GM23338 (cell line): ENCODE data around the gene ENDOV. TPM values are rescaled to one million over a fixed set of nuclear protein-coding genes. Genes with fewer than 3 reads are reported as not detected.
A peak's percentile ranks its signal among the peaks of the same experiment; 100 is the strongest.

ENCODE experiments used
- ATAC-seq: fragments of 200-7000 bp; cut with Tn5 transposase; 3 replicates; pipeline ENCODE4 v1.9.1; 2020
- DNase-seq: peaks from one replicate; pipeline ENCODE4 v3.0.0-alpha.2; 2015; ENCODE audit warnings: low spot score
- H2AFZ ChIP-seq: fragments of 200-600 bp; sonication (generic); 2 replicates; pipeline ENCODE4 v1.8.0; 2016; ENCODE audit warnings: antibody characterized with exemption, mild to moderate bottlenecking, moderate library complexity
- H3F3A ChIP-seq: fragments of 200-600 bp; sonication (generic); replicated peaks from 2 replicates; pipeline ENCODE4 v1.8.0; 2017; ENCODE audit warnings: antibody characterized with exemption, mixed run types, low read depth
- H3K27ac ChIP-seq: fragments of 200-600 bp; sonication (generic); 2 replicates; pipeline ENCODE4 v1.6.1; 2016; ENCODE audit warnings: low read depth
- H3K27me3 ChIP-seq: fragments of 200-600 bp; sonication (generic); 2 replicates; pipeline ENCODE4 v1.8.0; 2016; ENCODE audit warnings: mild to moderate bottlenecking, mixed run types, moderate library complexity; ENCODE audit not compliant: insufficient read depth
- H3K36me3 ChIP-seq: fragments of 200-600 bp; sonication (generic); 2 replicates; pipeline ENCODE4 v1.8.0; 2016; ENCODE audit warnings: mild to moderate bottlenecking; ENCODE audit not compliant: insufficient read depth
- H3K4me1 ChIP-seq: fragments of 200-600 bp; sonication (generic); 2 replicates; pipeline ENCODE4 v1.8.0; 2016; ENCODE audit warnings: mild to moderate bottlenecking, moderate library complexity; ENCODE audit not compliant: insufficient read depth
- H3K4me2 ChIP-seq: fragments of 200-600 bp; sonication (generic); 2 replicates; pipeline ENCODE4 v1.7.1; 2017; ENCODE audit warnings: mixed run types
- H3K4me3 ChIP-seq: fragments of 200-600 bp; sonication (generic); 2 replicates; pipeline ENCODE4 v1.6.1; 2016; ENCODE audit warnings: mixed run types
- H3K79me2 ChIP-seq: fragments of 200-600 bp; sonication (generic); replicated peaks from 2 replicates; pipeline ENCODE4 v1.8.0; 2017; ENCODE audit warnings: mild to moderate bottlenecking; ENCODE audit not compliant: insufficient read depth
- H3K9me2 ChIP-seq: fragments of 200-600 bp; sonication (generic); 2 replicates; pipeline ENCODE4 v1.8.0; 2017; ENCODE audit not compliant: insufficient read depth
- H4K20me1 ChIP-seq: fragments of 200-600 bp; sonication (generic); replicated peaks from 2 replicates; pipeline ENCODE4 v1.8.0; 2017; ENCODE audit warnings: mild to moderate bottlenecking; ENCODE audit not compliant: insufficient read depth
- H3K27ac Mint-ChIP-seq: 2 replicates; pipeline ENCODE4 v1.8.0; 2020; ENCODE audit warnings: inconsistent platforms, mild to moderate bottlenecking, moderate library complexity, mixed read lengths
- H3K27me3 Mint-ChIP-seq: 3 replicates; pipeline ENCODE4 v1.8.0; 2022; ENCODE audit warnings: low read depth, mild to moderate bottlenecking, moderate library complexity, mixed read lengths, inconsistent platforms; ENCODE audit not compliant: insufficient read depth, poor library complexity
- H3K36me3 Mint-ChIP-seq: 3 replicates; pipeline ENCODE4 v1.8.0; 2021; ENCODE audit warnings: low read depth, mild to moderate bottlenecking, inconsistent platforms, moderate library complexity, mixed read lengths
- H3K4me1 Mint-ChIP-seq: 3 replicates; pipeline ENCODE4 v1.8.0; 2020; ENCODE audit warnings: mild to moderate bottlenecking, inconsistent platforms, mixed read lengths
- H3K4me3 Mint-ChIP-seq: 3 replicates; pipeline ENCODE4 v1.8.0; 2021; ENCODE audit warnings: moderate library complexity, mild to moderate bottlenecking, inconsistent platforms, mixed read lengths
- H3K9me3 Mint-ChIP-seq: 3 replicates; pipeline ENCODE4 v1.8.0; 2020; ENCODE audit warnings: moderate library complexity, mild to moderate bottlenecking, inconsistent platforms, mixed read lengths
- CREB1 ChIP-seq: fragments of 250-450 bp; sonication (Bioruptor Pico); IDR thresholded peaks from 2 replicates; pipeline ENCODE4 v1.5.0; 2020; ENCODE audit warnings: low read depth, mild to moderate bottlenecking, moderate library complexity
- CTCF ChIP-seq, 2 experiments: fragments of 200-600 bp in 1 of 2; sonication (generic) in 1 of 2; conservative IDR thresholded peaks; 2 replicates each; pipeline versions ENCODE4 v1.5.1 to v1.6.1; 2016 to 2017; ENCODE audit warnings: antibody characterized with exemption in 2 of 2, low read depth in 2 of 2, mild to moderate bottlenecking in 2 of 2, moderate library complexity in 1 of 2
- ETS1 ChIP-seq: IDR thresholded peaks from 2 replicates; pipeline ENCODE4 v1.6.1; 2016; ENCODE audit warnings: antibody characterized with exemption
- EZH2 ChIP-seq: fragments of 200-600 bp; sonication (generic); IDR thresholded peaks from one replicate; pipeline ENCODE4 v1.8.0; 2017; ENCODE audit warnings: antibody characterized with exemption, mild to moderate bottlenecking, low read depth; ENCODE audit not compliant: unreplicated experiment
- EZH2phosphoT487 ChIP-seq: fragments of 200-600 bp; sonication (generic); IDR thresholded peaks from one replicate; pipeline ENCODE4 v1.8.1; 2018; ENCODE audit warnings: antibody characterized with exemption; ENCODE audit not compliant: unreplicated experiment
- JUNB ChIP-seq: IDR thresholded peaks from one replicate; pipeline ENCODE4 v1.6.1; 2016; ENCODE audit warnings: antibody characterized with exemption; ENCODE audit not compliant: unreplicated experiment
- NANOG ChIP-seq: IDR thresholded peaks from 2 replicates; pipeline ENCODE4 v1.6.1; 2016; ENCODE audit warnings: antibody characterized with exemption, borderline replicate concordance
- POLR2AphosphoS5 ChIP-seq: IDR thresholded peaks from 2 replicates; pipeline ENCODE4 v1.6.1; 2016; ENCODE audit warnings: antibody characterized with exemption, low read depth
- REST ChIP-seq: IDR thresholded peaks from one replicate; pipeline ENCODE4 v1.6.1; 2018; ENCODE audit warnings: antibody characterized with exemption; ENCODE audit not compliant: unreplicated experiment
- STAT1 ChIP-seq: IDR thresholded peaks from one replicate; pipeline ENCODE4 v1.6.1; 2016; ENCODE audit warnings: antibody characterized with exemption; ENCODE audit not compliant: unreplicated experiment
- ZNF114 ChIP-seq: fragments of 250-450 bp; sonication (Bioruptor Pico); IDR thresholded peaks from 2 replicates; pipeline ENCODE4 v1.5.0; 2020; ENCODE audit warnings: mild to moderate bottlenecking, moderate library complexity
- ZNF331 ChIP-seq: fragments of 250-450 bp; sonication (Bioruptor Pico); IDR thresholded peaks from 2 replicates; pipeline ENCODE4 v1.5.0; 2020; ENCODE audit warnings: low read depth, mild to moderate bottlenecking, moderate library complexity
- polyA plus RNA-seq: library from polyadenylated mRNA; unstranded; fragments of >200 nt; fragmentation: Nextera tagmentation; extraction: Ambion mirVana; gene quantifications from 2 replicates; pipeline ENCODE4 v1.2.1, GENCODE V29; 2016
- total RNA-seq: library from RNA; depleted of rRNA; stranded (reverse); fragments of >200 nt; shearing (Covaris generic); gene quantifications from 2 replicates; pipeline ENCODE4 v1.2.3, GENCODE V29; 2014
- TF ChIP-seq, protein P1 (sequence below): fragments of 250-450 bp; sonication (Bioruptor Pico); IDR thresholded peaks from 2 replicates; pipeline ENCODE4 v1.5.0; 2020; ENCODE audit warnings: mild to moderate bottlenecking, moderate library complexity

The ENDOV gene
- total and polyA plus RNA-seq, 2 experiments from 2014 or later: 11.5 to 16.1 TPM

- ATAC-seq: peak; percentile 26; the same call in 2 of the 3 replicates
These were observed 512 bp upstream of the ENDOV start for GRCh38 chr17:80414508-80414802.

More at GRCh38 chr17:80414508-80414802, 512 bp upstream of the ENDOV start:
- peak overlapping the region; percentile 93 for H3K4me3 ChIP-seq
- TF ChIP-seq EZH2phosphoT487 (no peak), EZH2 (no peak), REST (no peak), CREB1 (no peak), POLR2AphosphoS5 (no peak), JUNB (no peak), ZNF114 (CRISPR knock-in tag) (no peak), STAT1 (no peak), CTCF (conservative IDR thresholded peaks at IDR 0.05; ENCODE audit: low read depth in 2 of 2) (no peak), ETS1 (no peak), ZNF331 (CRISPR knock-in tag) (no peak), NANOG (no peak)
- TF ChIP-seq, protein P1, sequence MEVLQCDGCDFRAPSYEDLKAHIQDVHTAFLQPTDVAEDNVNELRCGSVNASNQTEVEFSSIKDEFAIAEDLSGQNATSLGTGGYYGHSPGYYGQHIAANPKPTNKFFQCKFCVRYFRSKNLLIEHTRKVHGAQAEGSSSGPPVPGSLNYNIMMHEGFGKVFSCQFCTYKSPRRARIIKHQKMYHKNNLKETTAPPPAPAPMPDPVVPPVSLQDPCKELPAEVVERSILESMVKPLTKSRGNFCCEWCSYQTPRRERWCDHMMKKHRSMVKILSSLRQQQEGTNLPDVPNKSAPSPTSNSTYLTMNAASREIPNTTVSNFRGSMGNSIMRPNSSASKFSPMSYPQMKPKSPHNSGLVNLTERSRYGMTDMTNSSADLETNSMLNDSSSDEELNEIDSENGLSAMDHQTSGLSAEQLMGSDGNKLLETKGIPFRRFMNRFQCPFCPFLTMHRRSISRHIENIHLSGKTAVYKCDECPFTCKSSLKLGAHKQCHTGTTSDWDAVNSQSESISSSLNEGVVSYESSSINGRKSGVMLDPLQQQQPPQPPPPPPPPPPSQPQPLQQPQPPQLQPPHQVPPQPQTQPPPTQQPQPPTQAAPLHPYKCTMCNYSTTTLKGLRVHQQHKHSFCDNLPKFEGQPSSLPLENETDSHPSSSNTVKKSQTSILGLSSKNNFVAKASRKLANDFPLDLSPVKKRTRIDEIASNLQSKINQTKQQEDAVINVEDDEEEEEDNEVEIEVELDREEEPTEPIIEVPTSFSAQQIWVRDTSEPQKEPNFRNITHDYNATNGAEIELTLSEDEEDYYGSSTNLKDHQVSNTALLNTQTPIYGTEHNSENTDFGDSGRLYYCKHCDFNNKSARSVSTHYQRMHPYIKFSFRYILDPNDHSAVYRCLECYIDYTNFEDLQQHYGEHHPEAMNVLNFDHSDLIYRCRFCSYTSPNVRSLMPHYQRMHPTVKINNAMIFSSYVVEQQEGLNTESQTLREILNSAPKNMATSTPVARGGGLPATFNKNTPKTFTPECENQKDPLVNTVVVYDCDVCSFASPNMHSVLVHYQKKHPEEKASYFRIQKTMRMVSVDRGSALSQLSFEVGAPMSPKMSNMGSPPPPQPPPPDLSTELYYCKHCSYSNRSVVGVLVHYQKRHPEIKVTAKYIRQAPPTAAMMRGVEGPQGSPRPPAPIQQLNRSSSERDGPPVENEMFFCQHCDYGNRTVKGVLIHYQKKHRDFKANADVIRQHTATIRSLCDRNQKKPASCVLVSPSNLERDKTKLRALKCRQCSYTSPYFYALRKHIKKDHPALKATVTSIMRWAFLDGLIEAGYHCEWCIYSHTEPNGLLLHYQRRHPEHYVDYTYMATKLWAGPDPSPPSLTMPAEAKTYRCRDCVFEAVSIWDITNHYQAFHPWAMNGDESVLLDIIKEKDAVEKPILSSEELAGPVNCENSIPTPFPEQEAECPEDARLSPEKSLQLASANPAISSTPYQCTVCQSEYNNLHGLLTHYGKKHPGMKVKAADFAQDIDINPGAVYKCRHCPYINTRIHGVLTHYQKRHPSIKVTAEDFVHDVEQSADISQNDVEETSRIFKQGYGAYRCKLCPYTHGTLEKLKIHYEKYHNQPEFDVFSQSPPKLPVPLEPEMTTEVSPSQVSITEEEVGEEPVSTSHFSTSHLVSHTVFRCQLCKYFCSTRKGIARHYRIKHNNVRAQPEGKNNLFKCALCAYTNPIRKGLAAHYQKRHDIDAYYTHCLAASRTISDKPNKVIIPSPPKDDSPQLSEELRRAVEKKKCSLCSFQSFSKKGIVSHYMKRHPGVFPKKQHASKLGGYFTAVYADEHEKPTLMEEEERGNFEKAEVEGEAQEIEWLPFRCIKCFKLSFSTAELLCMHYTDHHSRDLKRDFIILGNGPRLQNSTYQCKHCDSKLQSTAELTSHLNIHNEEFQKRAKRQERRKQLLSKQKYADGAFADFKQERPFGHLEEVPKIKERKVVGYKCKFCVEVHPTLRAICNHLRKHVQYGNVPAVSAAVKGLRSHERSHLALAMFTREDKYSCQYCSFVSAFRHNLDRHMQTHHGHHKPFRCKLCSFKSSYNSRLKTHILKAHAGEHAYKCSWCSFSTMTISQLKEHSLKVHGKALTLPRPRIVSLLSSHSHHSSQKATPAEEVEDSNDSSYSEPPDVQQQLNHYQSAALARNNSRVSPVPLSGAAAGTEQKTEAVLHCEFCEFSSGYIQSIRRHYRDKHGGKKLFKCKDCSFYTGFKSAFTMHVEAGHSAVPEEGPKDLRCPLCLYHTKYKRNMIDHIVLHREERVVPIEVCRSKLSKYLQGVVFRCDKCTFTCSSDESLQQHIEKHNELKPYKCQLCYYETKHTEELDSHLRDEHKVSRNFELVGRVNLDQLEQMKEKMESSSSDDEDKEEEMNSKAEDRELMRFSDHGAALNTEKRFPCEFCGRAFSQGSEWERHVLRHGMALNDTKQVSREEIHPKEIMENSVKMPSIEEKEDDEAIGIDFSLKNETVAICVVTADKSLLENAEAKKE (CRISPR knock-in tag): no peak
- no peak overlapping the region for H3K27ac ChIP-seq
- peaks cover 10% of the 10 kb centered on the region for H3K4me1 Mint-ChIP-seq
- peaks cover 3% of the 10 kb centered on the region; the same call in 1 of the 2 replicates for H3K4me1 ChIP-seq
- H3F3A ChIP-seq: 0 out of 2 replicates have a peak, but pooled peaks cover 3% of the 10 kb centered on the region
- peak overlapping the region; percentile 91 for H3K4me3 Mint-ChIP-seq
- peaks cover 13% of the 10 kb centered on the region for H3K27me3 ChIP-seq
- peaks cover 4% of the 10 kb centered on the region; the same call in 2 of the 3 replicates for H3K36me3 Mint-ChIP-seq
- no peak for DNase-seq
- no peak overlapping the region for H3K27ac Mint-ChIP-seq
- H4K20me1 ChIP-seq: peaks cover 4% of the 10 kb centered on the region; the same call in 1 of the 2 replicates
- H3K4me2 ChIP-seq: peak overlapping the region; percentile 98
- H3K36me3 ChIP-seq: no peaks in the 10 kb centered on the region
- peaks cover 24% of the 10 kb centered on the region for H3K27me3 Mint-ChIP-seq
- H3K9me2 ChIP-seq: no peaks in the 10 kb centered on the region
- no peaks in the 10 kb centered on the region; the same call in 2 of the 3 replicates for H3K9me3 Mint-ChIP-seq
- peak overlapping the region; percentile 98 for H2AFZ ChIP-seq
- 0 out of 2 replicates have a peak, but pooled peaks cover 2% of the 10 kb centered on the region for H3K79me2 ChIP-seq
